Measurements from ENCODE around the gene ZNF467. TPM values are rescaled to one million over a fixed set of nuclear protein-coding genes. Genes with fewer than 3 reads are reported as not detected.
A peak's percentile ranks its signal among the peaks of the same experiment; 100 is the strongest.

ZNF467 gene
- total RNA-seq, 2 donors from 2014 or later: 0.91 to 2.5 TPM

DNA sequence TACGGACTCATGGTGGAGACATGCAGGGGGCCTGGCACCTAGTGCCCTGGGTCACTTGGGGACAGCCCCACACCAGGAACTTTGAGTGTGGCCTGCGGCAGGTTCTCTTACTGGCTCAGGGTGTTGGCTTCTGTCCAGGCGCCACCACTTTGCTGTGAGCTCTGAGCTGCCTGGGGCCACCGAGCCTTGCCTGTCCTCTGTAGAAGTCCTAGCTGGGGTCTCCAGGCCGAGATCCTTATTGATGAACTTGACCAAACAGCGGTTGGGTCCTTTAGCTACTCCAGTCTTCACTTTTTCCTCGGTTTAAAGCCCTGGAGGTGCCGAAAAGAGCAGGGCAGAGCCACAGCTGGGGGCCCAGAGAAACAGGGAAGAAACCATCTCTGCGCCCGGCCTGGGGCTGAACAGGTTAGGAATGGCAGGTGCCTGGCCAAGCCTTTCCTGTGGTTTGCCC, 41.3 kb downstream of the ZNF467 start:
- peak; percentile 26 for DNase-seq
- Histone ChIP-seq H3K27ac (ENCODE audit: low read depth, low read length) (no peak overlapping the region), H3K9ac (ENCODE audit: extremely low read depth, low read length, poor library complexity, severe bottlenecking) (no peak overlapping the region), H3K27me3 (ENCODE audit: control insufficient read depth, insufficient read depth, low read length, poor library complexity, severe bottlenecking) (no peaks in the 10 kb centered on the region), H3K36me3 (ENCODE audit: control insufficient read depth, insufficient read depth, low read length) (no peaks in the 10 kb centered on the region), H3K4me1 (ENCODE audit: control insufficient read depth, insufficient read depth, low read length) (no peaks in the 10 kb centered on the region), H3K9me3 (ENCODE audit: control insufficient read depth, low read length) (no peaks in the 10 kb centered on the region), H3K4me3 (ENCODE audit: low read length) (no peak overlapping the region)
- Mint-ChIP-seq H3K9me3 (no peaks in the 10 kb centered on the region), H3K4me3 (no peak overlapping the region), H3K27ac (no peak overlapping the region), H3K36me3 (ENCODE audit: low read depth) (peaks cover 13% of the 10 kb centered on the region), H3K27me3 (ENCODE audit: insufficient read depth) (peaks cover 3% of the 10 kb centered on the region), H3K4me1 (no peaks in the 10 kb centered on the region)
- WGBS, 2 experiments (ENCODE audit: insufficient coverage in 1 of 2, insufficient read length in 1 of 2): 92 to 98% methylated on average over 7 to 10 of the region's 10 CpGs
- TF ChIP-seq, protein P1, sequence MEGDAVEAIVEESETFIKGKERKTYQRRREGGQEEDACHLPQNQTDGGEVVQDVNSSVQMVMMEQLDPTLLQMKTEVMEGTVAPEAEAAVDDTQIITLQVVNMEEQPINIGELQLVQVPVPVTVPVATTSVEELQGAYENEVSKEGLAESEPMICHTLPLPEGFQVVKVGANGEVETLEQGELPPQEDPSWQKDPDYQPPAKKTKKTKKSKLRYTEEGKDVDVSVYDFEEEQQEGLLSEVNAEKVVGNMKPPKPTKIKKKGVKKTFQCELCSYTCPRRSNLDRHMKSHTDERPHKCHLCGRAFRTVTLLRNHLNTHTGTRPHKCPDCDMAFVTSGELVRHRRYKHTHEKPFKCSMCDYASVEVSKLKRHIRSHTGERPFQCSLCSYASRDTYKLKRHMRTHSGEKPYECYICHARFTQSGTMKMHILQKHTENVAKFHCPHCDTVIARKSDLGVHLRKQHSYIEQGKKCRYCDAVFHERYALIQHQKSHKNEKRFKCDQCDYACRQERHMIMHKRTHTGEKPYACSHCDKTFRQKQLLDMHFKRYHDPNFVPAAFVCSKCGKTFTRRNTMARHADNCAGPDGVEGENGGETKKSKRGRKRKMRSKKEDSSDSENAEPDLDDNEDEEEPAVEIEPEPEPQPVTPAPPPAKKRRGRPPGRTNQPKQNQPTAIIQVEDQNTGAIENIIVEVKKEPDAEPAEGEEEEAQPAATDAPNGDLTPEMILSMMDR (conservative IDR thresholded peaks at IDR 0.05): no peak

DNA sequence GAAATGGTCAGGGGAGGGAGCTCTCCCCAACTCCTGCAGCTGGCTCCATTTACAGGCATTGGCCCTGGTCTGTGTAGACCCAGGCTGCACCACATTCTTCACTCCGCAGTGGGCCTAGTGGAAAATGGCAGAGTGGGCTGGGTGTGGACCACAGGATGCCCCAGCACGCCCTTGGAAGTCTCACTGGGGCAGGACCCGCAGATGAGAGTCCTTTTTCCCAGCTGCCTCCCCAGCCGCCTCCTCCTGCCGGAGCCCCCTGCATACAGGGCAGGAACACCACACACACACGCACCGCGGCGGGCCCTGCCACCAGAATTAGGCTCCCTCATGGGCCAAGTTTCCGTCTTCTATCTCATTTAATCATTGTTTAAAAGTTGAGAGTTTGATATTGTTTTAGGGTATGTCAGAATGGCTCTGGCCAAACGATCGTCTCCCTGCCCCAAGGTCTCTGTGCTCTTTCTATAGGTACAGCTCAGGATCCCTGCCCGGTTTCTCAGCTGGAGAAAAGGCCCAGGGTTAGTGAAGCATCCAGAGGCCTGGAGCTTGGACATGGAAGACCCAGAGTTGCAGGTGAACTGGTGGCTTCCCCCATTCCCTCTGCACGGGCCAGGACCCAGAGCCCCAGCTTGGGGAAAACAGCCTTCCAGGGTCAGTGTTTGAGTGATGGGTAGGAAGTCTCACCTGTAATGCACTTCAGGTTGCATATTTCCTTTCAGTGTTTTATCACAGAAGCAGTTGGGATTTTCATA, 42.0 kb downstream of the ZNF467 start:
- no peaks in the 10 kb centered on the region for H3K9me3 ChIP-seq (ENCODE audit: control insufficient read depth, low read length)
- no peak for DNase-seq
- no peaks in the 10 kb centered on the region for H3K27me3 ChIP-seq (ENCODE audit: control insufficient read depth, insufficient read depth, low read length, poor library complexity, severe bottlenecking)
- H3K9ac ChIP-seq (ENCODE audit: extremely low read depth, low read length, poor library complexity, severe bottlenecking): no peak overlapping the region
- TF ChIP-seq, protein P1 (conservative IDR thresholded peaks at IDR 0.05): no peak
- Mint-ChIP-seq H3K9me3 (no peaks in the 10 kb centered on the region), H3K27ac (no peak overlapping the region), H3K27me3 (ENCODE audit: insufficient read depth) (peaks cover under 1% of the 10 kb centered on the region), H3K4me1 (no peaks in the 10 kb centered on the region), H3K36me3 (ENCODE audit: low read depth) (peaks cover 17% of the 10 kb centered on the region), H3K4me3 (no peak overlapping the region)
- no peaks in the 10 kb centered on the region for H3K36me3 ChIP-seq (ENCODE audit: control insufficient read depth, insufficient read depth, low read length)
- H3K27ac ChIP-seq (ENCODE audit: low read depth, low read length): no peak overlapping the region
- WGBS, 2 experiments (ENCODE audit: insufficient coverage in 1 of 2, insufficient read length in 1 of 2): 83 to 93% methylated on average over 2 to 14 of the region's 14 CpGs
- no peaks in the 10 kb centered on the region for H3K4me1 ChIP-seq (ENCODE audit: control insufficient read depth, insufficient read depth, low read length)
- no peak overlapping the region for H3K4me3 ChIP-seq (ENCODE audit: low read length)

DNA sequence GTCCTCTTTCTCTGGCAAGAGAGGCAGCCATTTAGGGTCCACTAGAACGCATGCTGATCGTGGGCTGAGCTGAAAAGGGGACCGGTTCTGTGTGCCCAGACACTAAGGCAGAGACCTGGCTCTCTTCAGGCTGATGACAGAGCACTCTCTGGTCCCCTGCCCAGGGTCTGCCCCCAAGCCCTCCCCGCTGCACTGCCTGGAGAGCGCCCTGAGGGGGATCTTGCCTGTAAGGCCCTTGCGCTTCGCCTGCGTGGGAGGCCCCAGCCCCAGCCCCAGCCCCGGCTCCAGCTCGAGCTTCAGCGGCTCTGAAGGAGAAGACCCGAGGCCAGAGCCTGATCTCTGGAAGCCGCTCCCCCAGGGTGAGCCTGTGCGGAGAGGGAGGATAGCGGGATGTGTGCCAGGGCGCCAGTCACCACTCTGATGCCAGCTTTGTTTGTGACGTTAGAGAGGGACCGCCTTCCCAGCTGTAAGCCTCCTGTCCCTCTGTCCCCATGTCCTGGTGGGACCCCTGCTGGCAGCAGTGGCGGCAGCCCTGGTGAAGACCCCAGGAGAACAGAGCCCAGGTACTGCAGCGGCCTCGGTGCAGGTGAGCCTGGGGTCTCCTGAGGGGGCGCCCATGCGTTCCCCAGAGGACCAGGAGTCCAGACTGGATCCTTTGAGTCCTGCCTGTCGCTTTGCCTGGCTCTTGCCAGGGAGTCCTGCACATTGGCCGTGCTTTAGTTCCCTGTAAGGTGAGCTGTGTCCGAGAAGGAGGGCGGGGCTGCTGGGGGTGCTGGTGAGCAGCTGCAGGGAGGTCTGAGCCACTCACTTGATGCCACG, 43.2 kb downstream of the ZNF467 start:
- WGBS, 2 experiments (ENCODE audit: insufficient coverage in 1 of 2, insufficient read length in 1 of 2): 92 to 95% methylated on average over 19 to 28 of the region's 28 CpGs
- H3K36me3 Mint-ChIP-seq (ENCODE audit: low read depth): peaks cover 19% of the 10 kb centered on the region
- DNase-seq: no peak
- no peak overlapping the region for H3K27ac Mint-ChIP-seq
- no peaks in the 10 kb centered on the region for H3K27me3 Mint-ChIP-seq (ENCODE audit: insufficient read depth)
- no peaks in the 10 kb centered on the region for H3K9me3 Mint-ChIP-seq
- Histone ChIP-seq H3K9ac (ENCODE audit: extremely low read depth, low read length, poor library complexity, severe bottlenecking) (no peak overlapping the region), H3K36me3 (ENCODE audit: control insufficient read depth, insufficient read depth, low read length) (no peaks in the 10 kb centered on the region), H3K4me3 (ENCODE audit: low read length) (no peak overlapping the region), H3K27ac (ENCODE audit: low read depth, low read length) (no peak overlapping the region), H3K27me3 (ENCODE audit: control insufficient read depth, insufficient read depth, low read length, poor library complexity, severe bottlenecking) (no peaks in the 10 kb centered on the region), H3K4me1 (ENCODE audit: control insufficient read depth, insufficient read depth, low read length) (no peaks in the 10 kb centered on the region), H3K9me3 (ENCODE audit: control insufficient read depth, low read length) (no peaks in the 10 kb centered on the region)
- no peak overlapping the region for H3K4me3 Mint-ChIP-seq
- H3K4me1 Mint-ChIP-seq: no peaks in the 10 kb centered on the region
- TF ChIP-seq, protein P1 (conservative IDR thresholded peaks at IDR 0.05): peak; percentile 39

Measured in endodermal cell (in vitro differentiated cells).